VCaP (cell line): ENCODE measurements around the gene DGLUCY.
"Not testable (repeated sequence)": the region's sequence is repeated elsewhere in the genome, so short reads cannot be mapped to it uniquely, and the experiment has no call there.

Experiments
- H3K27ac ChIP-seq: fragments of 450-650 bp; 2 replicates; pipeline ENCODE4 v1.5.1; 2017
- CTCF ChIP-seq: fragments of 450-650 bp; conservative IDR thresholded peaks from 2 replicates; pipeline ENCODE4 v1.5.1; 2017; ENCODE audit warnings: mild to moderate bottlenecking, moderate library complexity

DGLUCY gene

GRCh38 chr14:91173904-91174303 lies 60.0 kb downstream of the DGLUCY start:
- no peak for TF ChIP-seq CTCF
- no peak overlapping the region for H3K27ac ChIP-seq

- TF ChIP-seq CTCF: no peak
- H3K27ac ChIP-seq: no peak overlapping the region
Observed at GRCh38 chr14:91175291-91176201, 61.7 kb downstream of the DGLUCY start.

GRCh38 chr14:91177073-91178034 lies 63.5 kb downstream of the DGLUCY start:
- peak; percentile 89 for TF ChIP-seq CTCF
- peak overlapping the region; percentile 61 for H3K27ac ChIP-seq

- no peak overlapping the region for H3K27ac ChIP-seq
- TF ChIP-seq CTCF: no peak
Observed at GRCh38 chr14:91180611-91181010, 66.7 kb downstream of the DGLUCY start.

GRCh38 chr14:91182753-91183152 lies 68.9 kb downstream of the DGLUCY start:
- not testable (repeated sequence) for H3K27ac ChIP-seq

- H3K27ac ChIP-seq: no peak overlapping the region
- TF ChIP-seq CTCF: no peak
Observed at GRCh38 chr14:91184559-91184958, 70.7 kb downstream of the DGLUCY start.

GRCh38 chr14:91185721-91186120 lies 71.8 kb downstream of the DGLUCY start:
- TF ChIP-seq CTCF: no peak
- H3K27ac ChIP-seq: no peak overlapping the region
